Astrocyte of the cerebellum (primary cell): Measurements from ENCODE around the gene MYO10.

Experiments used
- DNase-seq: peaks from one replicate; pipeline ENCODE4 v3.0.0-alpha.2; 2011; ENCODE audit warnings: low read depth
- H3K4me3 ChIP-seq: 2 replicates; pipeline ENCODE4 v1.5.1; 2011; ENCODE audit warnings: mild to moderate bottlenecking, low read depth, low read length, moderate library complexity
- CTCF ChIP-seq: IDR thresholded peaks from 2 replicates; pipeline ENCODE4 v1.5.1; 2012; ENCODE audit warnings: low read length, low read depth, moderate library complexity, mild to moderate bottlenecking; ENCODE audit errors: missing control alignments
- in situ Hi-C: cut with HindIII; loops from 2 replicates; pipeline ENCODE4 v1.10.0; 2017; ENCODE audit warnings: low sequenced_read_pairs

Gene MYO10

DNA sequence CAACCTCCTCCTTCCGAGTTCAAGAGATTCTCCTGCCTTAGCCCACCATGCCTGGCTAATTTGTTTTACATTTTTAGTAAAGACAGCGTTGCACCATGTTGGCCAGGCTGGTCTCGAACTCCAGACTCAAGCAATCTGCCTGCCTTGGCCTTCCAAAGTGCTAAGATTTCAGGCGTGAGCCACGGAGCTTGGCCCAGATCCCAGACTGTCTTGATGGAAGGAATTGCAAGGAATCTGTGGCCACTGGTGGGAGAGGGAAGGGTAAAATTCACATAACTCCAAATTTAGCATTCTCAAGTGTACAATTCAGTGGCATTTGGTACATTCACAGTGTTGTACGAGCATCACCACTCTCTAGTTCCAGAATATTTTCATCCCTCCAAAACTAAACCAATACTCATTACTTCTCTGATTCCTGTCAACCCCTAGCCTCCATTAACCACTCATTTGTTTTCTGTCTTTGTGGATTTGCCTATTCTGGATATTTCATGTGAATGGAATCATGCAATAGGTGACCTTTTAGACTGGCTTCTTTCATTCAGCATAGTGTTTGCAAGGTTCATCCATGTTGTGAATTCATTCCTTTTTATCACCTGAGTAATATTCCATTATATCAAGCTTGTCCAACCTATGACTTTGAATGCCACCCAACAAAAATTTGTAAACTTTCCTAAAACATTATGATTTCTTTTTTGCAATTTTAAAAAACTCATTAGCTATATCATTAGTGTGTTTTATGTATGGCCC, 8.9 kb upstream of the MYO10 start:
- in situ Hi-C loops, result no loop called here
- no peak overlapping the region for H3K4me3 ChIP-seq

DNA sequence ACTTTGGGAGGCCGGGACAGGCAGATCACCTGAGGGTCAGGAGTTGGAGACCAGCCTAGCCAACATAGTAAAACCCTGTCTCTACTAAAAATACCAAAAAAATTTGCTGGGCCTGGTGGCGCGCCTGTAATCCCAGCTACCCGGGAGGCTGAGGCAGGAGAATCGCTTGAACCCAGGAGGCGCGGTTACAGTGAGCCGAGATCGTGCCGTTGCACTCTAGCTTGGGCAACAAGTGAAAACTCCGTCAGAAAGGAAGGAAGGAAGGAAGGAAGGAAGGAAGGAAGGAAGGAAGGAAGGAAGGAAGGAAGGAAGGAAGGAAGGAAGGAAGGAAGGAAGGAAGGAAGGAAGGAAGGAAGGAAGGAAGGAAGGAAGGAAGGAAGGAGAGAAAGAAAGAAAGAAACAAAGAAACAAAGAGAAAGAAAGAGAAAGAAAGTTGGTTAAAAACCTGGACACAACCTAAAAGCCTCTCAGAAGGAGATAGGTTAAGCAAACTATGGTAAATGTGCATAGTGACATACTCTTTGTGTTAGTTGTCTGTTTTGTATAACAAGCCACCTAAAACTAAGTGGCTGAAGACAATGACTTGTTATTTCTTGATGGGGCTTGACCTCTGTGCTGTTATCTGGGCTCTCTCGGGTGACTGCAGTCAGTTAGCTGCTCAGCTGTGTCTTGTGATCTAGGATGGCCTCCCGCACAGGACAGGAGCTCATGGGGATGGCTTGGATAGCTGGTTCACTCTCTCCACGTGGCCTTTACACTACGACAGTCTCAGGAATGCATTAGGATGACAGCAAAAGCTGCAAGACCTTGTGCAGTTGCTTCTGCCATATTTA, 8.0 kb upstream of the MYO10 start:
- in situ Hi-C loops, result no loop called here
- H3K4me3 ChIP-seq, result no peak overlapping the region
- no peak for DNase-seq
- no peak for TF ChIP-seq CTCF

More for the DNA sequence above, 8.9 kb upstream of the MYO10 start:
- no peak for TF ChIP-seq CTCF
- DNase-seq, result no peak

DNA sequence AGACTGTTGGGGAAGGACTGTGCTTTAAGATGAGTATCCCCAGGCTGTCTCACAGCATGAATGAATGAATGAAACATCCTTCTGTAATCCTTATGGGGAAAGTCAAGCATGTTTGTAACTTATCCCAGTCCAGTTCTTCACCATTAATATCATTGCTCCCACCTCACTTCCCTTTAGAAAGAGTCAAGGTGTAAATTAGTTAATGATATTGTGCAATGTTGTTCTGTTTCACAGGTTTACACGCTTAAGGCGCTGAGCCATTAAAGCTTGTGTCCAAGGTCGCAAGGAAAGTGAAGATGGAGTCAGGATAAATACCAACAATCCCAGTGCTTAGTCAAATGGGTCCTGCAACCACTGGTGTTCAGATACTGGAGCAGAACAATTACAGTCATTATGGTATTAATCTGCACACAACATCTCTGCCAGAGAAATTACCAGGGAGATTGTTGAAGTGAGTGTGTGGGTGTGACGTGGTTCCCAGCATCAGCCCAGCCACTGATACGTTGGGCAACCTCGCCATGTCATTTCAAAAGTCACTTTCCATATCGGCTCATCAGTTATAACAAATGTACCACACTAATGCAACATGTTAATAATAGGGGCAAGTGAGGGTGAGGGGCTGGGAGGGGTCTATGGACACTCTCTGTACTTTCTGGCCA, 1.5 kb upstream of the MYO10 start:
- no peak for DNase-seq
- in situ Hi-C loops, result no loop called here
- no peak overlapping the region for H3K4me3 ChIP-seq
- no peak for TF ChIP-seq CTCF

- no peak for TF ChIP-seq CTCF
- DNase-seq, result no peak
- in situ Hi-C loops, result no loop called here
- peak overlapping the region; percentile 89 for H3K4me3 ChIP-seq
These were observed 926 bp upstream of the MYO10 start for GRCh38 chr5:16936989-16937438.

DNA sequence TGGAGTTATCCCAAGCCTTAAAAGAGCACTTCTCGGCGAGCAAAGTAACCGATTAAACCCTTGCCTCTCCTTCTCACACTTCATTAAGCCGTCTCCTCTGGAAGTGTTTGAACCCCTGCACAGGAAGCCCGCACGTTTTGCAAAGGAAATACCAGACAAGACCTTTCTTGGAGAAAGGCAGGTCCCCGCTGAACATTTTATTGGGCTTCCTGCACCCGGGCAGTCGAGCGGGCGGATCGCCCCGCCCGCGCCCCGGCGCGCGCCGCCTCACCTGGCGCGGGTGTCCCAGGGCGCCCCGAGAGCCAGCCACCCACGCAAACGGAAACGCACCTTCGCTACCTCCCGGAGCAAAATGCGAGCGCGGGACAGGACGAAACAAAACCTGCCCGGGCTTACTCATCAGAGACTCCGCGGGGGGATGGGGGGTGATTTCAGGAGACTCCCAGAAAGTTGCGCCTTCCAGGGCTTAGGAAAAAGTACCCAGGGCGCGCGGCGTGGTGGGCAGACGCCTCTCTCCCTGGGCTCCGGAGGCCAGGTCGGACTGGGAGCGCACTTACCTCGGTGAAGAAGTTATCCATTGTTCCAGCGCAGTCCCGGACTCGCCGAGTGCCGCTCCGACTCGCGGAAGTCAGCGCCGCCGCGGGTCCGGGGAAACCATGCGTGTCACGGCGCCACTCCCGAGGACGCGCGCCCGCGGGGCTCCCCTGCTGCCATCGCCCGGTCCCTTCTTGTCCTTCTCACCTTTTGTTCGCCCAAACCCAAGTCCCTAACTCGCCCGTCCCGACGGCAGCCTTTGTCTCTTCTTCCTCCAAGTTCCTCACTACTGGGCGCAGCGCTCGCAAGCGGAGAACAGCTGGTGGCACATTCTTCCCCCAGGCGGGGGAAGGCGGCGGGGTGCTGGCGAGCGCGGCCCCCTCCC, 598 bp downstream of the MYO10 start:
- in situ Hi-C loops, result no loop called here
- no peak for TF ChIP-seq CTCF
- no peak for DNase-seq
- H3K4me3 ChIP-seq, result peak overlapping the region; percentile 89
